NCI-H82 treated with DMSO at 0.1 percent for 48 hours (cell line): ENCODE measurements around the gene STX16.

Source experiments
- DNase-seq: peaks from one replicate; lab custom pipeline; 2025; ENCODE audit not compliant: unreplicated experiment; lab: John Stamatoyannopoulos, UW

Gene STX16

GRCh38 chr20:58675146-58675584 lies 24.1 kb downstream of the STX16 start:
- no peak for DNase-seq

- no peak for DNase-seq
Observed at GRCh38 chr20:58675641-58676040, 24.6 kb downstream of the STX16 start.

- no peak for DNase-seq
Observed at GRCh38 chr20:58676161-58676560, 25.1 kb downstream of the STX16 start.

GRCh38 chr20:58677079-58677604 lies 26.1 kb downstream of the STX16 start:
- DNase-seq: no peak

- DNase-seq: no peak
Observed at GRCh38 chr20:58677808-58678207, 26.7 kb downstream of the STX16 start.

GRCh38 chr20:58678806-58679205 lies 27.7 kb downstream of the STX16 start:
- DNase-seq: no peak

- DNase-seq: no peak
Observed at GRCh38 chr20:58682656-58683531, 31.8 kb downstream of the STX16 start.

GRCh38 chr20:58684291-58684690 lies 33.2 kb downstream of the STX16 start:
- no peak for DNase-seq

GRCh38 chr20:58685988-58686387 lies 34.9 kb downstream of the STX16 start:
- no peak for DNase-seq

- no peak for DNase-seq
Observed at GRCh38 chr20:58688414-58688813, 37.3 kb downstream of the STX16 start.

GRCh38 chr20:58688840-58689239 lies 37.8 kb downstream of the STX16 start:
- DNase-seq: no peak

GRCh38 chr20:58690396-58691135 lies 39.5 kb downstream of the STX16 start:
- no peak for DNase-seq

GRCh38 chr20:58691773-58692578 lies 40.9 kb downstream of the STX16 start:
- DNase-seq: no peak

- no peak for DNase-seq
Observed at GRCh38 chr20:58692579-58693225, 41.6 kb downstream of the STX16 start, which contains the start of gene NPEPL1. Gene NPEPL1 (plus strand): TSS chr20:58692800. CDS start chr20:58692901, 101 bp downstream.

- DNase-seq: no peak
Observed at GRCh38 chr20:58693226-58694006, 42.3 kb downstream of the STX16 start.

GRCh38 chr20:58694241-58695083 lies 43.4 kb downstream of the STX16 start:
- no peak for DNase-seq

- DNase-seq: no peak
Observed at GRCh38 chr20:58695084-58695722, 44.1 kb downstream of the STX16 start.

GRCh38 chr20:58695895-58696375 lies 44.9 kb downstream of the STX16 start:
- DNase-seq: no peak
